ENCODE results near the gene MPV17L.
"Not testable (repeated sequence)": the region's sequence is repeated elsewhere in the genome, so short reads cannot be mapped to it uniquely, and the experiment has no call there.

Gene MPV17L

GRCh38 chr16:15395631-15396508, at the start of gene MPV17L:
TSS of gene MPV17L (plus strand) at chr16:15395754. CDS start at chr16:15395898, 144 bp downstream.
- DNase-seq, result peak; percentile 5

- DNase-seq, result not testable (repeated sequence)
These were observed 46.8 kb upstream of the MPV17L start for GRCh38 chr16:15348721-15349120.

GRCh38 chr16:15351251-15351650, 44.3 kb upstream of the MPV17L start:
- DNase-seq, result not testable (repeated sequence)

- not testable (repeated sequence) for DNase-seq
These were observed 43.8 kb upstream of the MPV17L start for GRCh38 chr16:15351745-15352144.

- not testable (repeated sequence) for DNase-seq
These were observed 42.7 kb upstream of the MPV17L start for GRCh38 chr16:15352852-15353251.

GRCh38 chr16:15354846-15355245, 40.7 kb upstream of the MPV17L start:
- not testable (repeated sequence) for DNase-seq

GRCh38 chr16:15357495-15357894, 38.1 kb upstream of the MPV17L start:
- not testable (repeated sequence) for DNase-seq

- not testable (repeated sequence) for DNase-seq
These were observed 17.4 kb upstream of the MPV17L start, which contains the start of gene NPIPA5 for GRCh38 chr16:15378194-15378593. TSS of gene NPIPA5 (minus strand) at chr16:15378294. CDS start at chr16:15378294, 0 bp downstream.

- peak; percentile 14 for DNase-seq
These were observed 12.7 kb upstream of the MPV17L start for GRCh38 chr16:15382810-15383209.

- DNase-seq, result not testable (repeated sequence)
These were observed 7.5 kb upstream of the MPV17L start for GRCh38 chr16:15388060-15388459.

- not testable (repeated sequence) for DNase-seq
These were observed 5.6 kb upstream of the MPV17L start for GRCh38 chr16:15389916-15390315.

- not testable (repeated sequence) for DNase-seq
These were observed 2.5 kb upstream of the MPV17L start for GRCh38 chr16:15393025-15393424.

GRCh38 chr16:15396509-15396829, 915 bp downstream of the MPV17L start:
- not testable (repeated sequence) for DNase-seq

GRCh38 chr16:15396948-15397594, 1.5 kb downstream of the MPV17L start:
- no peak for DNase-seq

- DNase-seq, result no peak
These were observed 3.2 kb downstream of the MPV17L start for GRCh38 chr16:15398618-15399316.

GRCh38 chr16:15399317-15399716, 3.8 kb downstream of the MPV17L start:
- DNase-seq, result no peak

- not testable (repeated sequence) for DNase-seq
These were observed 4.8 kb downstream of the MPV17L start for GRCh38 chr16:15400314-15400713.

GRCh38 chr16:15401972-15402371, 6.4 kb downstream of the MPV17L start:
- no peak for DNase-seq

- no peak for DNase-seq
These were observed 7.9 kb downstream of the MPV17L start for GRCh38 chr16:15403392-15403995.

GRCh38 chr16:15404091-15404490, 8.5 kb downstream of the MPV17L start:
- not testable (repeated sequence) for DNase-seq

- no peak for DNase-seq
These were observed 9.2 kb downstream of the MPV17L start for GRCh38 chr16:15404792-15405191.

GRCh38 chr16:15407756-15408155, 12.2 kb downstream of the MPV17L start:
- DNase-seq, result not testable (repeated sequence)

- DNase-seq, result not testable (repeated sequence)
These were observed 13.9 kb downstream of the MPV17L start for GRCh38 chr16:15409476-15409875.

All from EL (cell line).